ENCODE measurements around the gene RNF141. TPM values are rescaled to one million over a fixed set of nuclear protein-coding genes. Genes with fewer than 3 reads are reported as not detected.

RNF141 gene
- total RNA-seq, 1 experiment from 2014 or later: 35.8 TPM

DNA sequence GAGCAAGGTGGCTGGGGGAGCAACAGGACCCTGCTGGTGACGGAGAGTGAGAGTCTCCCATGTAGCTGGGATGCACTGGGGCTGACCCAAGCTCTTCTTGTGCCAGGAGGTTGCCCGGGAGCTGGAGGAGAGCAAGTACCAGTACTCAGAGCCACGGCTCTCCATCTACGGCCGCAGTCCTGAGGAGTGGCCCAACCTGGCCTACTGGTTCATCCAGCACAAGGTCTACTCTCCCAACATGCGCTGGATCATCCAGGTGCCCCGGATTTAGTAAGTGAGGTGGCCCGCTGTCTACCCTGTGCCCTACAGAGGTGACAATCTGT is 45.6 kb downstream of the RNF141 start:
- ATAC-seq (no peak), DNase-seq (ENCODE audit: low read depth, low spot score) (no peak)
- ChIA-PET CTCF (no interaction called here), POLR2A (interaction anchor here (0.6 kb wide), 2 partner anchors 12 to 39 kb away, joined by 5 read pairs; no protein-coding TSS in a partner anchor)
- Histone ChIP-seq H3K36me3 (ENCODE audit: control insufficient read depth, insufficient read depth, low read length) (no peaks in the 10 kb centered on the region), H3K9me3 (ENCODE audit: control insufficient read depth, insufficient read depth, low read depth, low read length) (no peaks in the 10 kb centered on the region), H3K27ac (ENCODE audit: low read length) (no peak overlapping the region), H3K4me1 (ENCODE audit: control insufficient read depth, insufficient read depth, low read length) (peaks cover 6% of the 10 kb centered on the region; the same call in 1 of the 2 replicates), H3K4me3 (ENCODE audit: low read depth in 2 of 2, low read length in 2 of 2) (no peak overlapping the region), H3K27me3 (ENCODE audit: control insufficient read depth, insufficient read depth, low read length) (no peaks in the 10 kb centered on the region)
- intact Hi-C loops (cut with micrococcal nuclease; ENCODE audit: unreplicated experiment) (no loop called here), in situ Hi-C loops (cut with HindIII; ENCODE audit: low pct_unique_long_range_greater_than_20kb, low sequenced_read_pairs) (no loop called here)
- BruUV-seq (replicated peaks): no TSS peak
- TF ChIP-seq SIN3A (IDR thresholded peaks at IDR 0.05; ENCODE audit: borderline replicate concordance, insufficient read depth, low read depth, low read length) (no peak), TCF7L2 (IDR thresholded peaks at IDR 0.05; ENCODE audit: low read depth, low read length) (no peak), POLR2AphosphoS5 (IDR thresholded peaks at IDR 0.05; ENCODE audit: low read depth, low read length) (no peak)
- TF ChIP-seq, protein P1, sequence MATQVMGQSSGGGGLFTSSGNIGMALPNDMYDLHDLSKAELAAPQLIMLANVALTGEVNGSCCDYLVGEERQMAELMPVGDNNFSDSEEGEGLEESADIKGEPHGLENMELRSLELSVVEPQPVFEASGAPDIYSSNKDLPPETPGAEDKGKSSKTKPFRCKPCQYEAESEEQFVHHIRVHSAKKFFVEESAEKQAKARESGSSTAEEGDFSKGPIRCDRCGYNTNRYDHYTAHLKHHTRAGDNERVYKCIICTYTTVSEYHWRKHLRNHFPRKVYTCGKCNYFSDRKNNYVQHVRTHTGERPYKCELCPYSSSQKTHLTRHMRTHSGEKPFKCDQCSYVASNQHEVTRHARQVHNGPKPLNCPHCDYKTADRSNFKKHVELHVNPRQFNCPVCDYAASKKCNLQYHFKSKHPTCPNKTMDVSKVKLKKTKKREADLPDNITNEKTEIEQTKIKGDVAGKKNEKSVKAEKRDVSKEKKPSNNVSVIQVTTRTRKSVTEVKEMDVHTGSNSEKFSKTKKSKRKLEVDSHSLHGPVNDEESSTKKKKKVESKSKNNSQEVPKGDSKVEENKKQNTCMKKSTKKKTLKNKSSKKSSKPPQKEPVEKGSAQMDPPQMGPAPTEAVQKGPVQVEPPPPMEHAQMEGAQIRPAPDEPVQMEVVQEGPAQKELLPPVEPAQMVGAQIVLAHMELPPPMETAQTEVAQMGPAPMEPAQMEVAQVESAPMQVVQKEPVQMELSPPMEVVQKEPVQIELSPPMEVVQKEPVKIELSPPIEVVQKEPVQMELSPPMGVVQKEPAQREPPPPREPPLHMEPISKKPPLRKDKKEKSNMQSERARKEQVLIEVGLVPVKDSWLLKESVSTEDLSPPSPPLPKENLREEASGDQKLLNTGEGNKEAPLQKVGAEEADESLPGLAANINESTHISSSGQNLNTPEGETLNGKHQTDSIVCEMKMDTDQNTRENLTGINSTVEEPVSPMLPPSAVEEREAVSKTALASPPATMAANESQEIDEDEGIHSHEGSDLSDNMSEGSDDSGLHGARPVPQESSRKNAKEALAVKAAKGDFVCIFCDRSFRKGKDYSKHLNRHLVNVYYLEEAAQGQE (IDR thresholded peaks at IDR 0.05; ENCODE audit: insufficient read depth in 1 of 2, low read depth in 2 of 2, low read length in 1 of 2): no peak
- TF ChIP-seq, protein P2, sequence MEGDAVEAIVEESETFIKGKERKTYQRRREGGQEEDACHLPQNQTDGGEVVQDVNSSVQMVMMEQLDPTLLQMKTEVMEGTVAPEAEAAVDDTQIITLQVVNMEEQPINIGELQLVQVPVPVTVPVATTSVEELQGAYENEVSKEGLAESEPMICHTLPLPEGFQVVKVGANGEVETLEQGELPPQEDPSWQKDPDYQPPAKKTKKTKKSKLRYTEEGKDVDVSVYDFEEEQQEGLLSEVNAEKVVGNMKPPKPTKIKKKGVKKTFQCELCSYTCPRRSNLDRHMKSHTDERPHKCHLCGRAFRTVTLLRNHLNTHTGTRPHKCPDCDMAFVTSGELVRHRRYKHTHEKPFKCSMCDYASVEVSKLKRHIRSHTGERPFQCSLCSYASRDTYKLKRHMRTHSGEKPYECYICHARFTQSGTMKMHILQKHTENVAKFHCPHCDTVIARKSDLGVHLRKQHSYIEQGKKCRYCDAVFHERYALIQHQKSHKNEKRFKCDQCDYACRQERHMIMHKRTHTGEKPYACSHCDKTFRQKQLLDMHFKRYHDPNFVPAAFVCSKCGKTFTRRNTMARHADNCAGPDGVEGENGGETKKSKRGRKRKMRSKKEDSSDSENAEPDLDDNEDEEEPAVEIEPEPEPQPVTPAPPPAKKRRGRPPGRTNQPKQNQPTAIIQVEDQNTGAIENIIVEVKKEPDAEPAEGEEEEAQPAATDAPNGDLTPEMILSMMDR (IDR thresholded peaks at IDR 0.05): no peak

DNA sequence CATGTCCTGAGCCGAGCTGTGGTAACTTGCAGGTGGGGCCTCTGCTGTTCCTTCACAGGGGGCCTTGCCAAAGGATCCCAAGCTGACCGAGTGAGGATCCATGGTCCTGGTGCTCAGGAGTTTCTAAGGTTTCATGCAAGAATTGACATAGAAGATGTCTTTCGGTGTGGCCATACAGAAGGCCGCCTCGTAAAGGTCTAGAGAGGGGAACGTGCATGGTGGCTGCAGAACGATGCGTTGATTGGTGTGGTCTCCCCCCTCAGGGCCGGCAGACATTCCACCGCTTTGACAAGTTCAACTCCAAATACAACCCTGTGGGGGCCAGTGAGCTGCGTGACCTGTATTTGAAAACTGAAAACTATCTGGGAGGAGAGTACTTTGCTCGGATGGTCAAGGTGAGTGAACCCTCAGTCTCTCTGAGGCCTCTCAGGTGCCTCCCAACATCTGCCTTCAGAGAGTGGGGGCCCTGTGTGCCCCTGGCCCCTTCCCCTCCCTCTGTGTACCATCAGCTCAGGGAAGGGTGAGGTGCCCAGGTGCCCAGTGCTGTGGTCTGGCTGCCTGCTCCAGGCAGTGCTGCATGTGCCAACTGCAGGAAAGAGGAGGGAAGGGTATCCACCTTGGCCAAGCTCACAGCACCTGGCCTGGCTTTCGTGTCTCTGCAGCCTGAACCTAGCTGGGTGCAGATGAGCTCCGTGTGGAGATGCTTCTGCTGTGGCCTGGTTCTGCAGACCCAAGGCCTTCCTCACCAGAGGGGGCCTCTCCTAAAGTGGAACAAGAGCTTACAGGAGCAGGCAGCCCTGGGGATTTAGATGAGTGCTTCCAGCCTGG is 46.1 kb downstream of the RNF141 start:
- ATAC-seq (no peak), DNase-seq (ENCODE audit: low read depth, low spot score) (no peak)
- intact Hi-C loops (cut with micrococcal nuclease; ENCODE audit: unreplicated experiment) (no loop called here), in situ Hi-C loops (cut with HindIII; ENCODE audit: low pct_unique_long_range_greater_than_20kb, low sequenced_read_pairs) (no loop called here)
- no peaks in the 10 kb centered on the region for H3K9me3 ChIP-seq (ENCODE audit: control insufficient read depth, insufficient read depth, low read depth, low read length)
- POLR2A ChIA-PET: interaction anchor here (0.6 kb wide), 2 partner anchors 11 to 40 kb away, joined by 5 read pairs; no protein-coding TSS in a partner anchor
- H3K4me1 ChIP-seq (ENCODE audit: control insufficient read depth, insufficient read depth, low read length): peaks cover 6% of the 10 kb centered on the region; the same call in 1 of the 2 replicates
- H3K4me3 ChIP-seq (ENCODE audit: low read depth in 2 of 2, low read length in 2 of 2): no peak overlapping the region
- H3K27me3 ChIP-seq (ENCODE audit: control insufficient read depth, insufficient read depth, low read length): no peaks in the 10 kb centered on the region
- BruUV-seq (replicated peaks): no TSS peak
- TF ChIP-seq TCF7L2 (IDR thresholded peaks at IDR 0.05; ENCODE audit: low read depth, low read length) (no peak), SIN3A (IDR thresholded peaks at IDR 0.05; ENCODE audit: borderline replicate concordance, insufficient read depth, low read depth, low read length) (no peak), POLR2AphosphoS5 (IDR thresholded peaks at IDR 0.05; ENCODE audit: low read depth, low read length) (no peak)
- TF ChIP-seq, protein P1 (IDR thresholded peaks at IDR 0.05; ENCODE audit: insufficient read depth in 1 of 2, low read depth in 2 of 2, low read length in 1 of 2): no peak
- TF ChIP-seq, protein P2 (IDR thresholded peaks at IDR 0.05): no peak
- no peaks in the 10 kb centered on the region for H3K36me3 ChIP-seq (ENCODE audit: control insufficient read depth, insufficient read depth, low read length)
- no peak overlapping the region for H3K27ac ChIP-seq (ENCODE audit: low read length)
- CTCF ChIA-PET: no interaction called here
